Left kidney (tissue), 2 donors: Measurements from ENCODE around the gene HCK. TPM values are rescaled to one million over a fixed set of nuclear protein-coding genes. Genes with fewer than 3 reads are reported as not detected.
"Not testable (repeated sequence)": the region's sequence is repeated elsewhere in the genome, so short reads cannot be mapped to it uniquely, and the experiment has no call there.

Experiments
- DNase-seq: peaks from one replicate; pipeline ENCODE4 v3.0.0-alpha.2; 2013
- polyA plus RNA-seq: library from polyadenylated mRNA; unstranded; fragments of 120-200 nt; gene quantifications from one replicate; pipeline ENCODE4 v1.2.1, GENCODE V29; 2013; ENCODE audit not compliant: insufficient read length

The HCK gene
- polyA plus RNA-seq, 1 donor, result 1.8 TPM

DNA sequence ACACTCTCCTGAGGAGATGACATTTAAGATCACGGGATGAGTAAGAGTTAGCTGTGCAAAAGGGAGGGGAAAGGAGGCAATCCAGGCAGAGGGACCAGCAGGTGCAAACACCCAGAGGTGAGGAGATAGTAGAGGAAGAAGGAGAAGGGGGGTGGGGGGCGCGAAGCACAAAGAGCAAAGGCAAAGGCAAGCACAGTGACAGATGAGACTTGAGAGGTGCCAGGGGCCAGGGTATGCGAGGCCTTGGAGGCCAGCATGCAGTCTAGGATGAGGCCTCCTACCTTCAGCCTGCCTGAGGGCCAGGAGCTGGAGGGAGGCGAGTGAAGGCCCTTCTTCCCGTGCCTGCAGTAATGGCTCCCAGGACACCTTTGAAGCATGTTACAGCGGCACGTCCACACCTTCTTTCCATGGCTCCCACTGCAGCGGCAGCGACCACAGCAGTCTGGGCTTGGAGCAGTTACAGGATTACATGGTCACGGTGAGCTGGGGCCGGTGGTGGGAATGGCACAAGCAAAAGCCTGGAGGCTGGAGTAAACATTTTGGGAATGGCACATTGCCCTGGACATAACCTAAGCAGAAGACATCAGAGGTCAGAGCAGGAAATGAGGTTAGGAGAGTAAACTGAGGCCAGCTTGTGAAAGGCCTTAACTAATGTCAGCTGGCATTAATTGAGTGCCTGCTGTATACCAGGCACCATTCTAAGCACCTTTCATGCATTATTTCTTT lies 23.2 kb upstream of the HCK start:
- peak; percentile 59 for DNase-seq

DNA sequence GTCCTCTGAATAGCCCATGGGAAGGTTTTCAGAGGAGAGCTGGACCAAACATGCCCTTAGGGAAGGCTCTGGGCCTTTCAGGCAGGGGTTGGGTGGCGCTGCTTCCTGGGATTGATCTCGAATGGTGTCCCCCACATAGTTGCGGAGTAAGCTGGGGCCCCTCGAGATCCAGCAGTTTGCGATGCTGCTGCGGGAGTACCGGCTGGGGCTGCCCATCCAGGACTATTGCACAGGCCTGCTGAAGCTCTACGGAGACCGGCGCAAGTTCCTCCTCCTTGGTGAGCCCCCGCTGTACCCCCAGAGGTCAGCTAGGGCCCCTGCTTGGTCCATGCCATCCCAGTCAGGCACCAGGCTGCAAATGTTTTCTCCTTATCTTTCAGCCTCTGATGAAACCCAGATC lies 22.5 kb upstream of the HCK start:
- no peak for DNase-seq

DNA sequence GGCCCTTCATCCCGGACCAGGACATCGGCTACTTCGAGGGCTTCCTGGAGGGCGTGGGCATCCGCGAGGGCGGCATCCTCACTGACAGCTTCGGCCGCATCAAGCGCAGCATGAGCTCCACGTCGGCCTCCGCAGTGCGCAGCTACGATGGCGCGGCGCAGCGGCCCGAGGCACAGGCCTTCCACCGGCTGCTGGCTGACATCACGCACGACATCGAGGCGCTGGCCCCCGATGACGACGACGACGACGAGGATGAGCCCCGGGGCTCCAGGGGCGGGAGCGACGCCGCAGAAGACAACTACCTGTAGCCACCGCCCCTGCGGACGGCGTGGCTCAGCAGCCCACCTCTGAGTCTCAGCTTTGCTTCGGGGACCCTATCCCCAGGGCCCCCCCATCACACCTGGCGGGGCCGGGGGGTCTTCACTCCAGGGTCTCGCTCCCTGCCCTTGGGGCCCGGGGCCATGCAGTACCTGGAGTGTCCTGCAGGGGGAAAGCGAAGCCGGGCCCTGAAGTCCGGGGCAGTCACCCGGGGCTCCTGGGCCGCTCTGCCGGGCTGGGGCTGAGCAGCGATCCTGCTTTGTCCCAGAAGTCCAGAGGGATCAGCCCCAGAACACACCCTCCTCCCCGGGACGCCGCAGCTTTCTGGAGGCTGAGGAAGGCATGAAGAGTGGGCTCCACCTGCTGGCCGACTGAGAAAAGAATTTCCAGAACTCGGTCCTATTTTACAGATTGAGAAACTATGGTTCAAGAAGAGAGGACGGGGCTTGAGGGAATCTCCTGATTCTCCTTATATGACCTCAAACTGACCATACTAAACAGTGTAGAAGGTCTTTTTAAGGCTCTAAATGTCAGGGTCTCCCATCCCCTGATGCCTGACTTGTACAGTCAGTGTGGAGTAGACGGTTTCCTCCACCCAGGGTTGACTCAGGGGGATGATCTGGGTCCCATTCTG lies 20.8 kb upstream of the HCK start:
- peak; percentile 83 for DNase-seq

DNA sequence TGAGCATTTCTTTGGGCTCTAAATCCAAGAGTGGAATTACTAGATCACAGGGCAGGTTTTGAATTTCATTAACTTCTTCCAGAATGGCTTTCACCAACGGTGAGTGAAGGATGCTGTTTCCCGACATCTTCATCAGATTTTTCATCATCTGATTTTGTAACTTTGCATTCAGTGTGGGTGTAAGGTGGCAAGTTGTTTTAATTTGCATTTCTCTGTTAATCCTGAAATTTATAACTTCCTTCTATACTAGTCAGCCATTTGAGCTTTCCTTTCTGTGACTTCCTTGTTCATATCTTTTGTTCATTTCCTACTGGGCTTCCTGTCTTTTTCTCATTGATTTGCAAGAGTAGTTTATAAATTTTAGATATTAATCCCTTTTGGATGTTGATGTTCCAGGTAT lies 18.7 kb upstream of the HCK start:
- DNase-seq, result no peak

DNA sequence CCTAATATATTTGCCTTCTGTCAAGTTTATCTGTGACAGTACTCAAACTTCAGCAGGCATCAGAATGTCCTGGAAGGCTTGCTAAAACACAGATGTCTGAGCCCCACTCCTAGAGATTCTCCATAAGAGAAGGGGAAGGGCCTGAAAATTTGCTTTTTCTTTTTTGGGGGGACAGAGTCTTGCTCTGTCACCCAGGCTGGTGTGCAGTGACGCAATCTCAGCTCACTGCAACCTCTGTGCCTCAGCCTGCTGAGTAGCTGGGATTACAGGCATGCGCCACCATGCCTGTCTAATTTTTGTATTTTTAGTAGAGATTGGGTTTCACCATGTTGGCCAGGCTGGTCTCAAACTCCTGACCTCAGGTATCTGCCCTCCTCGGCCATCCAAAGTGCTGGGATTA lies 18.3 kb upstream of the HCK start:
- not testable (repeated sequence) for DNase-seq

DNA sequence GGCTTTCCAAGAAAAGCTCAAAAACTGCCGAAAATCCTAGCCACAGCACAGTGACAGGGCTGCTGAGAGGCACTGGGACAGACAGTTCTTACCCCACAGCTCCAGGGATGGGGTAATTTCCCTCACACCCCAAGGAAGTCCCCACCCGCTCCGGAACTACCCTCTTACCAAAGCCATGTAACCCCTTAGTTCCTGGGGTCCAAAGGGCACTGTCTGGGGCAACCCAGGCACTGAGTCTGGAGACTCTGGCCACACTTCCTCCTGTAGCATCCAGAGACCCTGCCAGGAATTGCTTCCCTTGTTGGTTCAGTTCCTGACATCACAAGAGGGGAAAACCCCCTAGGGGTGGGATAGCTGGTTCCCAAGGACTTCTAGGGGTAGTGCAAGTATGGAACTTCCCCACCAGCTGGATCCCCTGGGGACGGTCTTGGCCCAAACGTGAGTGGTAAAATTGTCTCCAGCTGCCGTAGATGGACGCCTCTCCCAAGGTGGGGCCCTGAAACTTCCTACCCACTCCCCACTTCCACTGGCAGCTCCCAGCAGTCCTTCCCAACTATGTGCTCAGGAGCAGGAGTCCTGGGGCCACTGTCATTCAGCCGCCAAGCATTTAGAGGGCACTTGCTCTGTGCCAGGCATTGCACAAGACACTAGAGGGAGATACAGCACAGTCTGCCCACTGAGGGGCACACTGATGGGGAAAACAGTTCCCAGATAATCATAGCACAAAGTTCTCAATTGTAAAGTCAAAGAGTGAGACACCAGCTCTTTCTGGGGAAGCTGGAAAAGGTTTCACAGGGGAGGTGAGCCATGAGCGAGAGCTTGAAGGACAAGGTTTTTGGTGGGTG lies 17.2 kb upstream of the HCK start:
- DNase-seq, result no peak

DNA sequence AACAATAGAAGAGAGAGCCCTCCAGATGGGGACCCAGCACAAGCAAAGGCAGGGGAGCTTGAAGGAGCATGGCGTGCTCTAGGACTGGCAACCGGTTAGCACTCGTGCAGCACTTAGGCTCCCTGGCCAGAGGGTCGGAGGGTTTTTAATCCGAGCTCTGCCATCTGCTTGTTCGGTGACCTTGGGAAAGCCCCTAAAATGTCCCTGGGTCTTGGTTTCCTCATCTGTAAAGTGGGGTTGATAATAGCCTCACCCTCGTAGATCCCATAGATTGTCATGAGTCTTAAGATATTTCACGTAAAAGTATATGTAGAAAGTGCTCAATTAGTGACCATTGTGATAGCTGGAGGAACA lies 16.6 kb upstream of the HCK start:
- DNase-seq, result no peak

DNA sequence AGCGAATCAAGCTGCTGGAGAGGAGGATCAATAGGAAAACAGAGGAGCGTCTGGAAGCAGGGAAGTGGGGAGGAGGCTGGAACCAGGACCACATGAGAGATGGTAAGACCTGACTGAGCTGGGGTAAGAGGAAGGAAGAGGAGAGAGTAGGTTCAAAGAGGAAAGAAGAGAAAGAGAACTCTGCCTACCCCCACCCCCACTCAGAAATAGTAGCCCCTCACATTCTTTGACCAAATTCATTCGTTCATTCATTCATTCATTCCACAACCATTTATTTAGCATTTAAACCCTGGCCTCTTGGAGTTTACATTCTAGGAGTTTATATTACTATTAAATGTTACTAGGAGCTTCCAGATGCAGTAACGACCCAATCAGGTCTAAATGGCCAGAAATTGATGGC lies 15.8 kb upstream of the HCK start:
- DNase-seq, result no peak

DNA sequence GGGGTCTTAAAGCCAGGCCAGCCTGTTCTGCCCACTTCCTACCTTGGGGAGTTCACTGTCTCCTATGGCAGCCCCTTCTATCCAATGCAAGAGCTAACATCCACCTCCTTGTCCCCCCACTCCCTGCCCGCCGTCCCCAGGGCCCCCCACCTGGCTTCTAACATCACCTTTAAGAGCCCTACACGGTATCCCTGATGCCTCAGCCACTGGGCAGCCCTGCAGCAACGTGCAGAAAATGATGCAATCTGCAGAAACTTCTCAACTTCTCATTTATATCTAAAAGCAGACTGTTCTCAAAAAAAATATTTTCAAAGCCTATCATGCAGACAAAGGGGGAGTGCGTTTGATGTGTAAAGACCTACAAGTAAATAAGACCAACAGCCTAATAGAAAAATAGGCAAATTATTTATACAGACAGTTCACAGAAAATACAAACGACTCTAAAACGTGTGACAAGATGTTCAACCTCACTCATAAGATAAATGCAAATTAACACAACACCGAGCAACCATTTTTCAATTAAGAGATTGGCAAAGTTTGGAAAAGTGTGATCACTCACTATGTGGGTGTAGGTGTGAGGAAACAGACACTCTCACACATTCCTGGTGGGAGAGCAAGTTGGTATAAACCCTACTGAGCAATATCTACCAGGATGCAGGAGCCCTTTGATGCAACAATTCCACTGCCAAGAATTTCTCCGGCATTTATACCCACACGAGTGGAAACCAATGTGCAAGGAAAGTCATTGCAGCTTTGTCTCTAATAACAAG lies 15.1 kb upstream of the HCK start:
- DNase-seq, result no peak

DNA sequence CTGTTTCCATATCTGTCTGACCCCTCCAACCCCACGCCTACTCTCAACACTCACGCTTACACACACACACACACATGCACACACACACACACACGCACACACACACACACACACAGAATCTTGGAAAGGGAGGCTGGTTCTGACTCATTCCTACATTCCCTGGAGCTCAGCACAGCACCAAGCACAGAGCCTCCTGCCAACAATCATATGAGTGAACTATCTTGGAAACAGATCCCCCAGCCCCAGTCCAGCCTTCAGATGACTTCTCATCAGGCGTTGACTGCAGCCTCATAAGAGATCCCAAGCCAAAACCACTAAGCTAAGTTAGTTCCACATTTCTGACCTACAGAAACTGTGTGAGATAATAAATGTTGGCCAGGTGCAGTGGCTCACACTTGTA lies 14.1 kb upstream of the HCK start:
- DNase-seq, result no peak

DNA sequence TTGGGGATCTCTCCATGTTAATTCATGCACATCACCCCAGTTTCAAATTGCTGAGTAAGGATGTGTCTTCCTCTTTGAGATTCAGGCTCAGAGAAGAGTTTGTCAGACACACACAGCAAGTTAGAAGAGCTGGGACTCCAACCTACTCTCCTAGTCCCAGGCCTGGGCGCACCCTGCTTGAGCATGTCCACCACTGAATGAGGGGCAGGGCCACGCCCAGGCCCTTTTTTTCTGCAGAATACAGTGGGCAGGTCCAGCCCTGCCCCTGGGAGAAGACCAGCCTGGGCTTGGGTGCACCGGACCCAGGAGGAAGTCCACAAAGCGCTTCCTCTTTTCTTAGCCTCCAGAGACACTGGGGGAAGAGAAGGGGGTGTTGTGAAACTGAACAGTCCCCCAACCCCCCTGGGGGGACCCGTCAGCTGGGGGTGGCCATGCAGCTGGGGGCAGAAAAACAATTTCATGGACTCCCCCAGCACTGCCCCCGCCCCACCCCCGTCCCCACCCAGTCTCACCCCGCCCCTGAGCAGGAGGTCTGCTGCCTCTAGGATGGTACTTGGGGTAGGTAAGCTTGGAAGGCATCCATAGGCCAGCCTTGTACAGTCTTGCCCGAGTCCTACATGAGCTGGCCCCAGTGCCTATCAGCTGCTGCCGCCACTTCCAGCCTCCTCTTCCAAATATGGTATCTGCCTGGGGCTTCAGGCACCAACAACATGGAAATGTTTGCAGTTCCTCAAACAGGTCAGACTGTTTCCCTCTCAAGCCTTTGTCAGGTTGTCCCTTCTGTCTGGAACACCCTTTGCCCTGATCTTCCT lies 11.7 kb upstream of the HCK start:
- DNase-seq, result no peak

DNA sequence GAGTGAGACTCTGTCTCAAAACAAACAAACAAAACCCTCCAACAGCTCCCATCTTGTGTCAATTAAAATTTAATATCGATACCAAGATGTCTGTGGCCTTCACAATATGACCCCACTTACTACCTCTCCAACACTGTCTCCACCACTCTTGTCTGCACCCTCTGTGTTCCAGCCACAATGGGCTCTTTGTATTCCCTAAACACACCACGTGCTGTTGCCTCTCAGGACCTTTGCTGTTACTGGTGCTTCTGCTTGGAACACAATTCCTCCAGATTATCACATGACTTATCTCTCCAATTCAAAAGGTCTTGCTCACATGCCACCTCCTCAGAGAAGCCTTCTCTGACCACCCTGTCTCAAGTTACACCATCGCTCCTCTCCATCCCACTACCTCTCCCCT lies 6.0 kb upstream of the HCK start:
- no peak for DNase-seq

DNA sequence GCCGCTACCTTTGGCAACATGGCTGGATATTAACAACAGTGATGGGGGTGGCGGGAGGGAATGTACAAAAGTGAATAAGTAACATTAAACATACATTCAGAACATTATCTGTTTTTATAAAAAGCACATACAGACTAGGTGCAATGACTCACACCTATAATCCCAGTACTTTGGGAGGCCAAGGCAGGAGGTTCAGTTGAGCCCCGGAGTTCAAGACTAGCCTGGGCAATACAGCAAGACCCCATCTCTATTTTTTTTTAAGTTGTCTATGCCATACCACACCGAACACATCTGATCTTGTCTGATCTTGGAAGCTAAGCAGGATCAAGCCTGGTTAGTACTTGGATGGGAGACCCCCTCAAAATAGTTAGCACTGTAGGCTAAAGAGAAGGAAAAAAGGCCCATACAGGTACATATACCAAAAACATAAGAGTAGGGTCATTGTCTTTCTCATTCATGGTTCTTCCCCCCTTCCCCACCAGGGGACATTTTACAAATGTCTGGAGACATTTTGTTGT lies 1.7 kb upstream of the HCK start:
- DNase-seq, result no peak

DNA sequence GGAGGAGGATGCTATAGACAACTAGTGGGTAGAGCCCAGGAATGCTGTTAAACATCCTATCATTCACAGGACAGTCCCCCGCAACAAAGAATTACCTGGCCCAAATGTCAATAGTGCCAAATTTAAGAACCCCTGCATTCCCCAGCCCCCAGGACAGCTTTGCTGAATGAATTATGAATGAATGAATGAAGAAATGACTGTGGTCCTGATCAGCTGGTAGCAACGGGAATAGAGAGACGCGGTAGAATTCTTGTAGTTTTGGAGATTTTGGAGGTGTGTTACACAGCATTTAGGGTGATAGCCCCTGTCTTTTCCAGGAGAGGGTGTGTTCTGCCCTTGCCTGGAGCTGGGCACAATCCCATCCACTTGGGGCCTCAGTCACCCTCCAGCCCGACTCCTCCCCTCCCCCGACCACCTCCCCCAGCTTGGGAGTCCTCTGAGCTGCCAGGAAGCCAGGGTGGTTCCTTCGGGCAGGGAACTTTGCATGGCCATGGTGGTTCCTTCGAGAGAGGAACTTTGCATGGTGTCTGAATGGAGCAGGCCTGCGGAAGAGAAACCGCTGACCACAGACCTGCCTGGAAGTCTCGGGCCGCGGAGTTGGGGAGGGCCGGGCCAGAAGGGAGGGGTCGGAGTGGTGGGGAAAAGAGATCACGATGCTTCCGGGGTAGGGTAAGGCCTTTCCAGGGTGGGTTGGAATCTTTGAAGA lies 1.0 kb upstream of the HCK start:
- no peak for DNase-seq

DNA sequence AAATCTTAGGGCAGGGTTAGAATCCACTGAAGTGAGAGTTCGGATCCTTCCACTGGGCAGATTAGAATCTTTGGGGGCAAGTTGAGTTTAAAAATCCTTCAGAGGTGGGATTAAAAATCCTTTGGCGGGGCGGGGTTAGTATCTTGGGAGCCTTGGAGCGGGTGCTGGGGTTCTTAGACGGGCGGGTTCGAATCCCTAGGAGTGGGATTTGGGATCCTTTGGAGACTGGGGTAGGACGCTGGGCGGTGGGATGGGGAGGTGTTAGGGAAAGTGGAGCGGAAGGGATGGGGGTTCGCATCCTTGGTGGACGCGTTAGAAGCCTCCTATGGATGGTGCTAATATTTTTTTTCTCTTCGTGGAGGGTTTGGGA lies 337 bp upstream of the HCK start:
- no peak for DNase-seq

DNA sequence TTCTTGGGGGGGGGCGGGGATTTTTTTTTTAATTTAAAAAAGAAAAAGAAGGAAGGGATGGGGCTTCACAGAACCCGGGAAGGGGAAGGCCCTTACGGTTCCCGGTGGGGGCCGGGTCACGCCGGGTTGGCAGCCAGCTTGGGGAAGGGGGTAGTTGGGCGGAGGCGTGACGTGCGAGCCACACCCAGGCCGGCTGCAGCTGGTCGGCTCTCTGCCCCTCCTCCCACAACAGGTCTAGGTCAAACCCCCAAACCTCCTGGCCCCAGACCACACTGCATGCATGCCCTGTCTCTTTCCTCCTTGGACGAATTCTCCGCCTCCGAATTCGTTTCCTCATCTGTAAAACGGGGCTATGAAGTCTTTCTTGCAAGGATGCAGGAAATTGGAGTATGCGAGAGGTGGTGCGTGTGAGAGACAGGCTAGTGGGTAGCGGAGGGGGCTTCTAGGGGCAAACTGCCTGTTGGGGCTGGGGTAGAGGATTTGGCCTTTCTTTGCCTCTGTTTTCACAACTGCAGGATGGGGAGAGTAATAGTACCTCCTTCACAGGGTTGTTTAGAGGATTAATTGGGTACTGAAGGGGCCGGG lies 828 bp downstream of the HCK start:
- DNase-seq, result no peak

DNA sequence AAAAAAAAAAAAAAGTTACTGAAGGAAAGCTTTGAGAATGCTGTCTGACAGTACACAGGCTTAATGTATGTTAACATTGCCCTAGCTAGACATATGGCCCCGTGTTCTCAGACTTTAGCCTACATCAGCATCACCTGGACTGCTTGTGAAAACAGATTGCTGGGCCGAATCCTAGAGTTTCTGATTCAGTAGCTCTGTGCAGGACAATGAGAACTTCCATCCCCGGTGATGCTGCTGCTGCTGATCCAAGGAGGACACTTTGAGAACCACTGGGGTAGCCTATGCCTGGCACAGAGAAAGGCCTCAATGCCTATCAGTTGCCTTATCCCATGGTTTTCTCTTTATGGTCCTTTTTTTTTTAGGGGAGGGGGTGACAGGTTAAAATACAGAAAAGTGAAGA lies 1.6 kb downstream of the HCK start:
- DNase-seq, result no peak

DNA sequence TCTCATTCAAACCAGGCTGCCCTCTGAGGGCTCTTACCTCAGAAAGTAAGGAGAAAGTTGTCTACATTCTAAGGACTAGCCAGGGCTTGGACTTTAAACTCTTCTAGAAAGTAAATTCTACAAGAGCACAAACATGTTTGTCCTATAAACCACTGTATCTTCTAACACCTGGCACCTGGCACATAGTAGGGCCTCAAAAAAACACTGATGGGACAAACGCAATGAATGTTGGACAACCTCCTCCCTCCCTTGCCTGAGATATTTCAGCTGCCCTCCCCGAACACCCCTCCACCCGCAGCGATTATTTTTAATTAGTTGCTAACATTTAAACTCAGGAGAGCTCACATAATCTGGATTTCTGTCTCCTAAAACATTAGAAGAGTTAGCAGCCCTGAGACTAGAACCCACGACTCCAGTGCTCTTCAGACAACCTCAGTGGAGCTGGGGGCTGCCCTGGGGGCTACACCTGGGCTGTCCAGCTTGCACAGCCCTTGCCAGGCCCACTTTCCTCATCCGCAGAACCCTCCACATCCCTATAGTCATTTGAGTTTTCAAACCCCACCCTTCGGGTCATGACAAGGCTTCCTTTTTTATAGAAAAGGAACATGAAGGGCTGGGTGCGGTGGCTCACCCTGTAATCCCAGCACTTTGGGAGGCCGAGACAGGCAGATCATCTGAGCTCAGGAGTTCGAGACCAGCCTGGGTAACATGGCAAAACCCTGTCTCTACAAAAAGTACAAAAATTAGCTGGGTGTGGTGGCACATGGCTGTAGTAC lies 4.9 kb downstream of the HCK start:
- no peak for DNase-seq

DNA sequence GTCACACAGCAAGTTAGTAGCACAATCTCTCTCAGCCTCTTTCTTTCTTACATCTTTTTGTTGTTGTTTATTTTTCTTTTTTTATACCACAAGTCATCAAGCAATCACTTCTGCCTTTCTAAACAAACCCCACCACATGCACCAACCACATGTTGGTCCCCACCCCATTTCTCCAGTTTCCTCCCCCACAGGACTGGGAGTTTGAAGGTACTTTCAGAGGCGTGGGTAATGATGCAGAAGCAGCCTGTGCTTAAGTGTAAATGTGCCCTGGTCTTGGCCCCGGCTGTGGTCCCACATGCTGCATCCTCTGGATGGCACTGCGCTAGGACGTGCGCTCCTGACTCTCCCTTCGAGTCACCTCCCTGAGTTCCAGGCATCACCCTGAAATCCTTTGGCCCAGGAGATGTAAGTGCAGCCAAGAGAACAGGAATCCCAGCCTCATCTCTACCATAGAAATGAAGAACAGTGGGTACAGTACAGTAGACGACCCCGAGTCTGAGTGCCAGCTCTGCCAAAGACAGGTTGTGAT lies 5.7 kb downstream of the HCK start:
- no peak for DNase-seq
